ENCODE data around the gene GNG14.

The GNG14 gene

DNA sequence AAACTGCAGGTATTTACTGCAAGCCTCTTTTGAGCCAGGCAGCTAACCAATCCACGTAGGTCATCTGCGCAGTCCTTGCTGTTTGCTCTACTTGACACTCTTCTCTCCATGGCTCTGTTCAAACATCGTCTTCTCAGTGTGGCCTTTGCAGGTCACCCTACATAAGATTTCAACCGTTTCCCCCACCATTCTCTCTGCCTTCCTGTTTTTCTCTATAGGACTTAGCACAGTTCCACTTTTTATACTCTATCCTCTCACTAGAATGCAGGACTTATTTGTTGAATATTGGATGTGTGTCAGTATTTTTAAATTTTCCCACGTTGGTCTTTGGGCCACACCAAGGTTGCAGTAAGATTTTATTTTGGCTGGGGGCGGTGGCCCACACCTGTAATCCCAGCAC lies 10.3 kb downstream of the GNG14 start:
- no peak for TF ChIP-seq CTCF (IDR thresholded peaks at IDR 0.05; ENCODE audit: extremely low read depth, missing control alignments)
- DNase-seq (ENCODE audit: low spot score): no peak

GRCh38 chr19:12701596-12702282 lies 13.9 kb downstream of the GNG14 start:
- DNase-seq (ENCODE audit: low spot score): no peak
- no peak for TF ChIP-seq CTCF (IDR thresholded peaks at IDR 0.05; ENCODE audit: extremely low read depth, missing control alignments)

- no peak for TF ChIP-seq CTCF (IDR thresholded peaks at IDR 0.05; ENCODE audit: extremely low read depth, missing control alignments)
- DNase-seq (ENCODE audit: low spot score): peak; percentile 48
Measured at GRCh38 chr19:12703046-12703445, 15.2 kb downstream of the GNG14 start.

- DNase-seq (ENCODE audit: low spot score): no peak
- TF ChIP-seq CTCF (IDR thresholded peaks at IDR 0.05; ENCODE audit: extremely low read depth, missing control alignments): no peak
Measured at GRCh38 chr19:12705169-12705568, 17.4 kb downstream of the GNG14 start.

GRCh38 chr19:12705654-12706331 lies 18.0 kb downstream of the GNG14 start:
- DNase-seq (ENCODE audit: low spot score): no peak
- TF ChIP-seq CTCF (IDR thresholded peaks at IDR 0.05; ENCODE audit: extremely low read depth, missing control alignments): no peak

DNA sequence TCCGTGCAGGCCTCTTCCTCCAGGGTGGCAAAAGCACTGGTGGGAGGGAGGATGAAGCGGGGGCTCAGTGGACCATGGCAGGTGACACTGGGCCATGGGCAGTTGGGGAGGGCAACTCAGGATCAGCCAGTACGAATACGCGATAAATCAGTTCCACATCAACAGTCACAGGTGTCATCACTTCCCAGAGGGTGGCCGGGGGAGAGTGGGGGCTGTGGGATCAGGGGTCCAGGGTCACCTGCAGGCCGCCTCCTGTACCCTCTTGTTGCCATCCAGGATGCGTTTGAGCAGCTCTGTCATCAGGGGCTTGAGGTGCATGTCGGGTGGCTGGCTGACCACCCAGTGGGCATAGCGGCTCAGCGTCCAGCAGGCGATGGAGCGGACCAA lies 18.5 kb downstream of the GNG14 start:
- TF ChIP-seq CTCF (IDR thresholded peaks at IDR 0.05; ENCODE audit: extremely low read depth, missing control alignments): no peak

GRCh38 chr19:12708641-12709040 lies 20.8 kb downstream of the GNG14 start:
- no peak for DNase-seq (ENCODE audit: low spot score)

More for the DNA sequence above, 18.5 kb downstream of the GNG14 start:
- no peak for DNase-seq (ENCODE audit: low spot score)

More at GRCh38 chr19:12708641-12709040, 20.8 kb downstream of the GNG14 start:
- no peak for TF ChIP-seq CTCF (IDR thresholded peaks at IDR 0.05; ENCODE audit: extremely low read depth, missing control alignments)

Data from GM20000 (cell line).